ENCODE data around the gene LMBR1.
"Not testable (repeated sequence)": the region's sequence is repeated elsewhere in the genome, so short reads cannot be mapped to it uniquely, and the experiment has no call there.

DNA sequence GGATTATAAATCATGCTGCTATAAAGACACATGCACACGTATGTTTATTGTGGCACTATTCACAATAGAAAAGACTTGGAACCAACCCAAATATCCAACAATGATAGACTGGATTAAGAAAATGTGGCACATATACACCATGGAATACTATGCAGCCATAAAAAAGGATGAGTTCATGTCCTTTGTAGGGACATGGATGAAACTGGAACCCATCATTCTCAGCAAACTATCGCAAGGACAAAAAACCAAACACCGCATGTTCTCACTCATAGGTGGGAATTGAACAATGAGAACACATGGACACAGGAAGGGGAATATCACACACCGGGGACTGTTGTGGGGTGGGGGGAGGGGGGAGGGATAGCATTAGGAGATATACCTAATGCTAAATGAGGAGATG, 89.3 kb downstream of the LMBR1 start:
- TF ChIP-seq, protein P1, sequence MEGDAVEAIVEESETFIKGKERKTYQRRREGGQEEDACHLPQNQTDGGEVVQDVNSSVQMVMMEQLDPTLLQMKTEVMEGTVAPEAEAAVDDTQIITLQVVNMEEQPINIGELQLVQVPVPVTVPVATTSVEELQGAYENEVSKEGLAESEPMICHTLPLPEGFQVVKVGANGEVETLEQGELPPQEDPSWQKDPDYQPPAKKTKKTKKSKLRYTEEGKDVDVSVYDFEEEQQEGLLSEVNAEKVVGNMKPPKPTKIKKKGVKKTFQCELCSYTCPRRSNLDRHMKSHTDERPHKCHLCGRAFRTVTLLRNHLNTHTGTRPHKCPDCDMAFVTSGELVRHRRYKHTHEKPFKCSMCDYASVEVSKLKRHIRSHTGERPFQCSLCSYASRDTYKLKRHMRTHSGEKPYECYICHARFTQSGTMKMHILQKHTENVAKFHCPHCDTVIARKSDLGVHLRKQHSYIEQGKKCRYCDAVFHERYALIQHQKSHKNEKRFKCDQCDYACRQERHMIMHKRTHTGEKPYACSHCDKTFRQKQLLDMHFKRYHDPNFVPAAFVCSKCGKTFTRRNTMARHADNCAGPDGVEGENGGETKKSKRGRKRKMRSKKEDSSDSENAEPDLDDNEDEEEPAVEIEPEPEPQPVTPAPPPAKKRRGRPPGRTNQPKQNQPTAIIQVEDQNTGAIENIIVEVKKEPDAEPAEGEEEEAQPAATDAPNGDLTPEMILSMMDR (IDR thresholded peaks at IDR 0.05; ENCODE audit: low read depth, low read length, poor library complexity, severe bottlenecking), result not testable (repeated sequence)
- TF ChIP-seq EZH2phosphoT487 (IDR thresholded peaks at IDR 0.05; ENCODE audit: borderline replicate concordance, low read length), result not testable (repeated sequence)

Measured in DOHH2 (cell line).